Naive B cell (primary cell): Measurements from ENCODE around the gene CASQ1. TPM values are rescaled to one million over a fixed set of nuclear protein-coding genes. Genes with fewer than 3 reads are reported as not detected.

ENCODE experiments used
- polyA plus RNA-seq, 6 donors: library from polyadenylated mRNA; unstranded; fragments of 300-500 nt; fragmentation: Illumina TruSeq; gene quantifications; one replicate each; pipeline ENCODE4 v1.2.3, GENCODE V29; 2021; ENCODE audit warnings: low read depth in 6 of 6

The CASQ1 gene
- polyA plus RNA-seq, 6 donors from 2014 or later, result not detected

Other genes with a start within 250 kb of the CASQ1 start
- gene IGSF9, start 245.0 kb upstream of the CASQ1 start, polyA plus RNA-seq, result under 1 TPM in 4 of 6 donors, not detected in 2; 0.16 to 0.97 (median 0.41) TPM
- not detected for gene SLAMF9, start 236.3 kb upstream of the CASQ1 start, polyA plus RNA-seq
- 1 to 10 TPM in 5 of 6 donors, under 1 TPM in 1; 0.98 to 2.0 (median 1.5) TPM for gene PIGM, start 158.6 kb upstream of the CASQ1 start, polyA plus RNA-seq
- gene KCNJ10, start 120.4 kb upstream of the CASQ1 start, polyA plus RNA-seq, result not detected
- gene KCNJ9, start 109.0 kb upstream of the CASQ1 start, polyA plus RNA-seq, result under 1 TPM in 1 of 6 donors, not detected in 5; 0.08 TPM
- 10 to 100 TPM; 33.6 to 53.1 (median 47.7) TPM for gene IGSF8, start 92.0 kb upstream of the CASQ1 start, polyA plus RNA-seq
- not detected for gene ATP1A2, start 74.8 kb upstream of the CASQ1 start, polyA plus RNA-seq
- gene ATP1A4, start 39.0 kb upstream of the CASQ1 start, polyA plus RNA-seq, result not detected
- gene PEA15, start 14.8 kb downstream of the CASQ1 start, polyA plus RNA-seq, result 10 to 100 TPM; 11.2 to 21.6 (median 14.4) TPM
- 10 to 100 TPM; 39.1 to 61.5 (median 54.3) TPM for gene DCAF8, start 72.0 kb downstream of the CASQ1 start, polyA plus RNA-seq
- 100 to 1,000 TPM in 1 of 6 donors, 10 to 100 TPM in 5; 49.2 to 108 (median 57.9) TPM for gene PEX19, start 94.6 kb downstream of the CASQ1 start, polyA plus RNA-seq
- 100 to 1,000 TPM; 107 to 130 (median 119) TPM for gene COPA, start 152.7 kb downstream of the CASQ1 start, polyA plus RNA-seq
- gene NCSTN, start 152.8 kb downstream of the CASQ1 start, polyA plus RNA-seq, result 100 to 1,000 TPM in 1 of 6 donors, 10 to 100 TPM in 5; 81.1 to 182 (median 89.3) TPM
- not detected for gene NHLH1, start 176.5 kb downstream of the CASQ1 start, polyA plus RNA-seq
- gene VANGL2, start 210.0 kb downstream of the CASQ1 start, polyA plus RNA-seq, result under 1 TPM in 5 of 6 donors, not detected in 1; 0.05 to 0.19 (median 0.08) TPM